Common myeloid progenitor, CD34-positive (primary cell): ENCODE data around the gene IL5RA.

Experiments used
- CTCF ChIA-PET: fragments of 350-600 bp; sonication (Branson Sonifier 250); formaldehyde crosslinking; loops from one replicate; lab custom pipeline; 2021; ENCODE audit warnings: antibody characterized with exemption; lab: Charles Lee
- POLR2A ChIA-PET: fragments of 350-600 bp; sonication (Branson Sonifier 250); formaldehyde crosslinking; loops from one replicate; lab custom pipeline; 2021; ENCODE audit warnings: antibody characterized with exemption; lab: Charles Lee
- DNase-seq, 3 donors: peaks; one replicate each; pipeline versions ENCODE4 v3.0.0 to v3.0.0-alpha.2; 2013
- H3K27ac ChIP-seq, 2 experiments: 1 replicate in 1 of 2; 2 replicates in 1 of 2; pipeline ENCODE4 v1.7.0; 2013; ENCODE audit warnings: inconsistent platforms in 2 of 2, low read length in 2 of 2, mild to moderate bottlenecking in 2 of 2, low read depth in 1 of 2, moderate library complexity in 1 of 2; ENCODE audit not compliant: severe bottlenecking in 2 of 2, insufficient read depth in 1 of 2, poor library complexity in 1 of 2
- H3K27me3 ChIP-seq, 5 experiments: replicated peaks in 2 of 5; 1 replicate in 3 of 5; 2 replicates in 2 of 5; pipeline versions ENCODE4 v1.6.1 to v1.7.0; 2013; ENCODE audit warnings: low read length in 4 of 5, mild to moderate bottlenecking in 2 of 5, moderate library complexity in 2 of 5, inconsistent platforms in 1 of 5; ENCODE audit not compliant: insufficient read depth in 5 of 5, control insufficient read depth in 4 of 5
- H3K36me3 ChIP-seq, 4 experiments: 1 replicate in 2 of 4; 2 replicates in 2 of 4; pipeline versions ENCODE4 v1.6.1 to v1.7.0; 2013; ENCODE audit warnings: low read length in 3 of 4, control low read depth in 1 of 4, mild to moderate bottlenecking in 1 of 4; ENCODE audit not compliant: control insufficient read depth in 4 of 4, insufficient read depth in 4 of 4
- H3K4me1 ChIP-seq, 4 experiments: 1 replicate in 3 of 4; 2 replicates in 1 of 4; pipeline versions ENCODE4 v1.6.1 to v1.7.1; 2013; ENCODE audit warnings: low read length in 3 of 4, mild to moderate bottlenecking in 3 of 4, control low read depth in 1 of 4, inconsistent platforms in 1 of 4, moderate library complexity in 1 of 4; ENCODE audit not compliant: control insufficient read depth in 4 of 4, insufficient read depth in 4 of 4; ENCODE audit errors: control extremely low read depth in 1 of 4
- H3K4me3 ChIP-seq, 7 experiments: 1 replicate in 4 of 7; 2 replicates in 3 of 7; pipeline versions ENCODE4 v1.5.1 to v1.7.0; 2013; ENCODE audit warnings: mild to moderate bottlenecking in 7 of 7, low read length in 6 of 7, moderate library complexity in 6 of 7, inconsistent platforms in 2 of 7, low read depth in 2 of 7, control low read depth in 1 of 7; ENCODE audit not compliant: insufficient read depth in 4 of 7, control insufficient read depth in 1 of 7; ENCODE audit errors: extremely low read depth in 1 of 7
- H3K9me3 ChIP-seq, 5 experiments: 1 replicate in 4 of 5; 2 replicates in 1 of 5; pipeline versions ENCODE4 v1.6.1 to v1.7.1; 2013; ENCODE audit warnings: low read length in 4 of 5, mild to moderate bottlenecking in 2 of 5, inconsistent platforms in 1 of 5, low read depth in 1 of 5, moderate library complexity in 1 of 5; ENCODE audit not compliant: control insufficient read depth in 4 of 5, insufficient read depth in 2 of 5; ENCODE audit errors: control extremely low read depth in 1 of 5
- WGBS: methylation state at CpG from one replicate; pipeline ENCODE4 v1.1.5; 2013; ENCODE audit not compliant: insufficient coverage; 5-methylcytosine and 5-hydroxymethylcytosine counted together

IL5RA gene

DNA sequence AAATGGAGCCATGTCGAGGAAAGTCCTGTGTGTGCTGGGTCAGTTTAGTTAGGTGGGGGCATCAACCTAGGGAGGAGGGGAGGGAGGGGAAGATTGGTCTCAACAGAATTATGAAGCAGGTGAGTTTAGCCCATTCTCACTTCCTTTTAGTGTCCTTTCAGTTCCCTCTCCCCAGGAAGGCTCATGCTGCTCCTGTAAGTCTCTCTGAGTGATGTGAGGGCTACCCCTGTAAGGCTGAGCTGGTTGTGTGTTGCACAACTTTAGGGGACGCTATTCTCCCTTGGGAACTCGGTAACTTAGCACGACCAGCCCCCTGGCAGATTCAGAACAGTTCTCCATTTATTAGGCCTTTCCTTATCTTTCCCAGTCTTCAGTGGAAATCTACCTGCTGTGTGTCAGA, 21.2 kb downstream of the IL5RA start:
- no peak overlapping the region for H3K27ac ChIP-seq
- ChIA-PET CTCF (no interaction called here), POLR2A (no interaction called here)
- H3K4me3 ChIP-seq, result no peak overlapping the region
- H3K9me3 ChIP-seq, result no peaks in the 10 kb centered on the region
- DNase-seq, result no peak
- 86% methylated on average over 1 of the region's 4 CpGs for WGBS
- peaks cover 0 to 2% (median under 1%) of the 10 kb centered on the region in 4 experiments for H3K4me1 ChIP-seq
- H3K36me3 ChIP-seq, result no peaks in the 10 kb centered on the region
- H3K27me3 ChIP-seq, result no peaks in the 10 kb centered on the region

DNA sequence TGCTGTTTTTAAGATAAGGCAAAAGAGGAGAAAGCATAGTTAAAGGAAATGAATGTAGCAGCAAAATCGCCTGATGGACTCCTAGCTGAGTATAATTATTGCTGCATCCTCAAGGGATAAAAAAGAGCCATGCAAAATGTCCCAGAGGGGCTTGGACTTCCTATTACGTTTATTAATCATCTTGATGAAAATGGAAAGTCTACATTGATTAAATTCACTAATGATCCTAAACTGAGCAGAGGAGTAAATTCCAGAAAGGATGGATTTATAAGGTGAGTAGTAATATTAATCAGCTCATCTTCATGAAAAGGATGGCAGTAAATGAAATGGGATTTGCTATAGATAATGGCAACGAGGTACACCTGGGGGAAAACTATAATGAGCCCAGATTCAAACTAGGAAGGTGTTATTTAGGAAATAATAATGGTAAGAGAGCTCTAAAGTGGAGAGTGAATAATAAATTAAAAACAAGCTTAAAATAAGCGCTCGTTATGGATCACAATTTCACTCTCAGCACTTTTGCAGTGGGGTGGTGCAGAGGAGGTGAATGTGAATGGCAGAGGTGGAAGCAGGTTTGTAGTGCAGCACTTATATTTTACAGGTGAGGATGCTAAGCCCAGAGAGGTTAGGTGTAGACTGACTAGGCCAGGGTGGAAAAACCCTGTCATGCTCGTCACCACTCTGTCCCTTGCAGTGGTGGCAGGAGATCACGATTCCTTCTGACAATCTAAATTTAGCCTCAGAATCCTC, 22.3 kb downstream of the IL5RA start:
- WGBS, result 87% methylated on average over 3 of the region's 7 CpGs
- CTCF ChIA-PET, result no interaction called here
- Histone ChIP-seq H3K36me3 (no peaks in the 10 kb centered on the region), H3K4me3 (no peak overlapping the region), H3K27ac (no peak overlapping the region), H3K27me3 (no peaks in the 10 kb centered on the region), H3K9me3 (no peaks in the 10 kb centered on the region), H3K4me1 (peaks cover 0 to 2% (median under 1%) of the 10 kb centered on the region in 4 experiments)
- DNase-seq, result no peak
- POLR2A ChIA-PET, result no interaction called here

DNA sequence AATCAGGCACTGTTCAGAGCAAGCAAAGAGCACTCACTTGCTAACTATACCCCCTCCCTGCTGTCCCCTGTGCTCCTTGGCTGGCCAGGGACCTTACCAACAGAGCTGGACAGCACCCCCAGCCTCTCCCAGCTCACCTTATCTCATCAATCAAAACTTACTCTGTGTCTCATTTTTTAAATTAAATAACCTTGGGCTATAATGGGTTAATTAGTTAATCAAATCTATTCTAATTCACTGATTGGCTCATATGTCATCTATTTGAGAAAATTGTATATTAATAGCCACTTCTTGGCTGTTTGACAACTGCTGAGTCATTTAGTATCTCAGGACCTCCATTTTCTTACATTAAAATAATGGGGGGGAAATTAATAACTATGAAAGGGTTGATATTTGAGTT, 22.9 kb downstream of the IL5RA start:
- H3K27ac ChIP-seq, result no peak overlapping the region
- ChIA-PET POLR2A (no interaction called here), CTCF (no interaction called here)
- peak in 2 of 3 donors; percentile 10 to 20 for DNase-seq
- no peak overlapping the region for H3K4me3 ChIP-seq
- no peaks in the 10 kb centered on the region for H3K36me3 ChIP-seq
- H3K9me3 ChIP-seq, result no peaks in the 10 kb centered on the region
- no peaks in the 10 kb centered on the region for H3K27me3 ChIP-seq
- H3K4me1 ChIP-seq, result peaks cover 0 to 2% (median under 1%) of the 10 kb centered on the region in 4 experiments

DNA sequence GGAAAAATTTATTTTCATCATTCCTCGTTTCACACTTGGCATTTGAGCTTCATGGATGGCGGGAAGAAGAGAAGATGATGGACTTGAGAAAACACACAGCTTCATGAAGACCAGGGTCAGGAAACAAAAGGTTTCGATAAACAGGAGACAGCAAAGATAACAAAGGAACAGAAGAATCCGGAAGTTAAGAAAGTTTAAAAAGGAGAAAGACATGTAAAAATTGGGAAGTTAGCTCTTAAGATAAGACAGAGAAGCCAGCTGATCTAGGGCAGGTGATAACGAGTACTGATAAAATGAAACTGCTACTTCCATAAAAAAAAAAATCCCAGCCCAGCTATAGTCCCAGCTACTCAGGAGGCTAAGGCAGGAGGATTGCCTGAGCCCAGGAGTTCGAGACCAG, 23.9 kb downstream of the IL5RA start:
- Histone ChIP-seq H3K36me3 (no peaks in the 10 kb centered on the region), H3K27me3 (peaks cover 0 to 1% (median 0%) of the 10 kb centered on the region in 5 experiments), H3K9me3 (no peaks in the 10 kb centered on the region), H3K4me3 (no peak overlapping the region), H3K27ac (no peak overlapping the region), H3K4me1 (peaks cover 0 to 2% (median under 1%) of the 10 kb centered on the region in 4 experiments)
- peak in 2 of 3 donors; percentile 17 to 19 for DNase-seq
- WGBS, result 37% methylated on average over 4 of the region's 6 CpGs
- POLR2A ChIA-PET, result no interaction called here
- CTCF ChIA-PET, result no interaction called here

DNA sequence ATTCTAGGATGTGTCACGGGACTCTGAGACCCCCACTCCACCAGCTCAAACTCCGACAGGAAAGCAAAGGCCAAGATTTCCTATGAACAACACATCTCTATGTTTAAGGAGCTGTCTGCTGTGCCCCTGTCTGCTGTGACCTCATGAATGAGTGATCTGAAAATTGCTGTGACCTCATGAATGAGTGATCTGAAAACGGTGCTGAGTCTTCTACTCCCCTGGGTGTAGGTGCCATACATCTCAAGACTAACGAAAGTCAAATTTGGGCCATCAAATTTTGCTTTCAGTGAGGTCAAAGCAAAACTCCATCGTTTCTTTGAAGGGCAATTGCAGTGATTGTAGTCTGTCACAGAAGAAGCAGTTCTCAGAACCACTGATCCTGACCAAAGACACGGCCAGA, 24.4 kb downstream of the IL5RA start:
- Histone ChIP-seq H3K9me3 (no peaks in the 10 kb centered on the region), H3K27me3 (peaks cover 0 to 1% (median 0%) of the 10 kb centered on the region in 5 experiments), H3K36me3 (no peaks in the 10 kb centered on the region), H3K27ac (no peak overlapping the region), H3K4me1 (peaks cover 0 to 2% (median under 1%) of the 10 kb centered on the region in 4 experiments), H3K4me3 (no peak overlapping the region)
- ChIA-PET CTCF (no interaction called here), POLR2A (no interaction called here)
- WGBS, result 72% methylated on average over 6 of the region's 6 CpGs
- DNase-seq, result no peak

DNA sequence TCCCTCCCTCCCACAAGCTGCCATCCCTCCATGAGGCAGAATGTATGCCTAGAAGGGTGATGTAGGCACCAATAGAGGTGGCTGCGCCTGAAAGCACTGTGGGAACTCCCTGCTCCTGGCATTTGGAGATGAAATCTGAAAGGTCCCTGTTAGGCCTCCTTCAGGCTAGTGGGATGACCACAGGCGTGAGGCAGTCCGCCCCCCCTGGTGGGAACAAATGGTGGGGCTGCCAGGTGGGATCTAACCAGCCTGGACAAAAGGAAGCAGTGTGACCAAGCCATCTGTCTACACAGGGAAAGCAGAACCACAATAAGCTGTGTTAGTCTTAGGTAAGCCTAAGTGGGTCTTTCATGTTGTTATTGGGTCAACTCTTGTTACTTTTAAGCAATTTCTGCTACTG, 25.3 kb downstream of the IL5RA start:
- Histone ChIP-seq H3K4me1 (peaks cover 0 to 2% (median under 1%) of the 10 kb centered on the region in 4 experiments), H3K4me3 (no peak overlapping the region), H3K36me3 (no peaks in the 10 kb centered on the region), H3K27me3 (peaks cover 0 to 1% (median 0%) of the 10 kb centered on the region in 5 experiments), H3K27ac (no peak overlapping the region), H3K9me3 (no peaks in the 10 kb centered on the region)
- ChIA-PET CTCF (no interaction called here), POLR2A (no interaction called here)
- WGBS, result 93% methylated on average over 3 of the region's 3 CpGs
- no peak for DNase-seq

DNA sequence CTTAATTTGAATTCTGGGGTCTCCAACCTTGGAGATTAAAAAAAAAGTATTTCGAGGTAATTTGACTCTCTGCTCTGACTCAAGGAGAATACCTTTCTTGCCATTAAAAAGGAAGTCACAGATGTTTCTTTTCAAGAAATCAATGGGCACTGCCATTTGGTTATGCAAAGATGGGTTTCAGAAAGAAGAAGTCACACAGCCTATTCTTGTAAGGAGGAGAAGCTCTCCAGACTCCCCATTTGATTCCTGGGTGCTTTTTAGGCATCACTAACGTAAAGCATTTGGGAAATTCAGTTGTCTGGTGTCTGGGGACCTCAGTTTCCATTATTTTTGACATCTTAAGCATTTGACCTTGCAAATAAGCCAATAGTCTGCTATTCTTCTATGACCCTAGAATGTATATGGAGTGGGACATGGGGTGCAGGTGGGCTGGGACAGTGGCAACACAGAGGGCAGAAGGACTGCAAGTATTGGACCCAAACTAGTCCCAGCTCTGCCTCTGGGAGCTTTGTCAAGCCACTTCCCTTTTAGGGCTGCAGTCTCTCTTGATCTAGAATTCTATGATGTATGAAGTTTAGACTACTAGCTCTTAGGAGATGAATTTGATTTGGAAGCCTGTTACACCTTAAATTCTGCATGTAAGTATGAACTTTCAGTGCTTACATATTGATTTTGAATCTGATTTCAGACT, 27.8 kb downstream of the IL5RA start:
- POLR2A ChIA-PET, result no interaction called here
- Histone ChIP-seq H3K4me3 (no peak overlapping the region), H3K36me3 (no peaks in the 10 kb centered on the region), H3K4me1 (peaks cover 0 to 2% (median under 1%) of the 10 kb centered on the region in 4 experiments), H3K27me3 (peaks cover 0 to 4% (median 0%) of the 10 kb centered on the region in 5 experiments), H3K9me3 (no peaks in the 10 kb centered on the region), H3K27ac (no peak overlapping the region)
- WGBS, result 82% methylated on average over 1 of the region's 2 CpGs
- DNase-seq, result no peak
- CTCF ChIA-PET, result no interaction called here
